GM18909 (cell line): ENCODE measurements around the gene TTC13.

ENCODE experiments used
- ATAC-seq: cut with Tn5 transposase; IDR thresholded peaks from one replicate; pipeline ENCODE4 v1.9.1; 2021; ENCODE audit warnings: mild to moderate bottlenecking; ENCODE audit not compliant: unreplicated experiment, poor library complexity

The TTC13 gene

DNA sequence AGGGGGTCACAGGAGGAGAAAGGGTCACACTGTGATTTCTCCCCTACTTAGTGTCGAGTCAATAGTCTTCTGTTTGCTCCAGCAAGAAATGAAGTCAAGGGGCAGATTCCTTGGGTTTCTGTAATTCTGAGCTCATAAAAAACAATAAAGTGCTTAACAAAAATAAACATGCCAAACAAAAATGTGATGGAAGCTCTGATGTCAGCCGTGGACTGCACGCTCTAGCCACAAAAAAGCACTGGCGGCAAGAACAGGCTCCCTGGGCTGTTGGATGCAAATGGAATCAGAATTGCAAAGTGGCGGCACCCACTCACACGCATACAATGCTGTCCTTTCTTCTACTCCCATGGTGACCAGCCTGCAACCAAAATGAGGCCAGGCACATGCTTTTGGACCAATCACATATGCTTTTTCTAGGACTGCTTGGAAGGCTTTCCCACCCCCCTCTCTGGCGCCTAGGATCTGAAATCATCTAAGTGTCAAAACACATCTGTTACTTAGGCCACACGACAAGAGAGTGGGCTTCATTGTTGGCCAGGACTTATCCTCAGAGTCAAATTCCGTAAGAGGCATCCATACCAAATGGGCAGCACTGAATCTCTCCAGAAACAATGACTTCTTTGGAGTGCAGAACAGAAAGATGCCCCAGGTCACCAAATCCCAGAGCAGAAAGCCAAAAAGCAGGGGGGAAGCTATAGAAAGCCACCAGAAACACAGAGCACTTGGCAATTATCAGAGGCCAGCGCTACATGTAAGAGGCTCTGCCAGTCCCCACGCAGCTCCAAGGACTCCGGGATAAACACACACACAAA, 119.5 kb downstream of the TTC13 start:
- no peak for ATAC-seq

DNA sequence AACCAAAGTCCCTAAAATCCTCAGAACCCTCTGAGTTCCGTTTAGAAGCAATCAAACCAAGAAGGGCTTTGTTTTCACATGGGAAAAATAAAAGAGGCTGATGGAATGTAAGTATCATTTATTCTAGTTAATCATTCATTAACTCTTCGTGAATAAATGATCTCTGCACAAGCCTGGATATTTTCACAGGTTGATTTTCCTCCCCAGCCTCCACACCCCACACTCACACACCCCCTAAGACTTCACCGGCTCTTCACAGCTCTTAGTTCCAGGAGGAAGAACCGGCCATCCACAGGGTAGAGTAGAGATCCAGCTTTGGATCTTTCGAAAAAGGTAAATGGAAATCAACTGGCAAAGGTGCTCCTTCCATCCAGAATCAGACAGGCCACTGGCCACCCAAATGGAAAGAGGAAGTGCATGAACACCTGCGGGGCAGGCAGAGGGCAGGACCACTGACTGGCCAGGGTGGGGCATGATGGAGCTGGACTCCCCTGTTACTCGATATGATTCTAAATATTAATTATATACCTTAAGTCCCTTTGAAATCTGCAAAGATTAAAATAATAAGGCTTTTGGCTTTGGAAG, 120.3 kb downstream of the TTC13 start:
- ATAC-seq = no peak

DNA sequence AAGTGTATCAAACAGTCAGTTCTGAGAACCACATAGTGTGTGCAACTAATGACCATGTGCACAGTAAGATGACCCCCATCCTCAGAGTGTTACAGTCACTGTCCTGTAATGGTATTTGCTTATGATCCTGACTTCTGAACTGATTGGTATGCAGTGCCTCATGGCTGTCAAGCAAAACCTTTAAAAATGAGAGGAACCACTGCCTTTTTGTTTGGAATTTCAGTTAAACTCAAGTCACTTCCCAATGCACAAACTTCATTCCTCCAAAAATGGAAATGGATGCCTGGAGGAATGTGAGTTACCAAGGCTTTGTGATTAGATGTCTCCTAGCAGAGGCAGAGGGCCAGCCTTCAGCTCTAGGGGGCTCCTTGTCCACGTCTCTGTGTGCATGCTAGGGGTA, 120.8 kb downstream of the TTC13 start:
- ATAC-seq = no peak

DNA sequence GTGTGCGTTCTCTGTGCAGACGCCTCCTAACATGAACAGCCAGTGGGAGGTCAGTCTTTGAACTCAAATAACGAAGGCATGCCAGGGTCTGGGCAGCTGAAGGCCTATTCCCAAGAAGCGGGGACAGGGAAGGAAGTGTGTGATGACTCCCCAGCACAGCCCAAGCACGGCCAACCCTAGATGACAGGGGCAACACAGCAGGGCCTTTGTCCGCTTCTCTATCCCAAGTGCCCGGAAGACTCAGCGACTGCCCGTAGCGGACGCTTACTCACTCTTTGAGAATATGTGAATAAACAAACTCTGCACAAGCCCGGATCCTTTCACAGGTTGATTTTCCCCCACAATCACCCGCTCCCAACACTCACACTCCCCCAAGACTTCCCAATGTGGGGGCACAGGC, 121.6 kb downstream of the TTC13 start:
- ATAC-seq = no peak
